MG63 (cell line): ENCODE measurements around the gene OGFOD2. TPM values are rescaled to one million over a fixed set of nuclear protein-coding genes. Genes with fewer than 3 reads are reported as not detected.
"Not testable (repeated sequence)": the region's sequence is repeated elsewhere in the genome, so short reads cannot be mapped to it uniquely, and the experiment has no call there.

Experiments
- DNase-seq: peaks from one replicate; pipeline ENCODE4 v3.0.0-alpha.2; 2020
- H3K27me3 ChIP-seq: fragments of 250-450 bp; sonication (Bioruptor Pico); 2 replicates; pipeline ENCODE4 v1.5.1; 2020; ENCODE audit warnings: mild to moderate bottlenecking, moderate library complexity
- H3K36me3 ChIP-seq: fragments of 250-450 bp; sonication (Bioruptor Pico); 2 replicates; pipeline ENCODE4 v1.5.1; 2020; ENCODE audit warnings: mild to moderate bottlenecking, moderate library complexity
- H3K4me3 ChIP-seq: fragments of 250-450 bp; sonication (Bioruptor Pico); 2 replicates; pipeline ENCODE4 v1.5.1; 2020; ENCODE audit warnings: mild to moderate bottlenecking, moderate library complexity
- H3K9me3 ChIP-seq: fragments of 250-450 bp; sonication (Bioruptor Pico); 2 replicates; pipeline ENCODE4 v1.5.1; 2020; ENCODE audit warnings: mild to moderate bottlenecking, moderate library complexity
- total RNA-seq: library from RNA; depleted of rRNA; stranded (reverse); fragments of >200 nt; shearing (Covaris generic); gene quantifications from 2 replicates; pipeline ENCODE4 v1.2.3, GENCODE V29; 2014; ENCODE audit warnings: low replicate concordance; rRNA removed

The OGFOD2 gene
- 15.9 and 24.2 TPM in 2 replicates for total RNA-seq

DNA sequence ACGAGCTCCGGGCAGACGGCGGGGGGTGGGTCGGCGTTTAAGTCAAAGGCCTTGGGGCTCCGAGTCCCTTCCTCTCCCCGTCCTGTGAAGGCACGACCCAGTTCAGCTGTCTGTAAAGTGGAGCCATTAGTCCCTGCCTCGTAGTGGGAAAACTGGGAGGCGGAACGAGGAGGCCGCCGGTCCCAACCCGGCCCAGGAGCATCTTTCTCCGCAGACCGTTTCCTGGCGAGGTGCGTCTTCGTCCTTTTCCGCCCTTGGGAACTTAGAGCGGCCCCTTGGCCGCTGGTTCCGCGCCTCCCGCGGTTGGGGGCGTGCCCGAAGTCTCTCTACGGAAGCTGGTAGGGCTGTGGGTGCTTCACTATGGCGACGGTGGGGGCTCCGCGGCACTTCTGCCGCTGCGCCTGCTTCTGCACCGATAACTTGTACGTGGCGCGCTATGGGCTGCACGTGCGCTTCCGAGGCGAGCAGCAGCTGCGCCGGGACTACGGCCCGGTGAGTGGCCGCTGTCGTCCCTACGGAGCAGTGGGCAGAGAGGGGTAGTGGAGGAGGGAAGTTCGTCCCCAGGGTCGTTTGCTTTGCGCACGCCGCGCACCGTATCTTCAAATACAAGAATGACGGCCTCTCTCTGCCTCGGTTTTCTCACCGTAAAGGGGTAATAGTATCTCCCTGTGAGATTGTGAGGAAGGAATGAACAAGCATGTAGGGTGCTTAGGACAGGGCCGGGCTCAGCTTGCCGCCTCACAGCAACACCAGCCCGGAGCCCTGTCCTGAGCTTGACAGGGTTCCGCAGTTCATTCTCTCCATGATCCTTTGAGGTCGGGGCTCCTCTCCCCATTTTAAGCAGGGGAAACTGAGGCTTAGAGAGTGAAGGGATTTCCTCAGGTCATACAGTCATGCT is at the start of gene OGFOD2:
TSS of gene OGFOD2 (plus strand) at position 353 of the 898 bp plus-strand sequence. CDS start at position 361, 8 bp downstream.
- peak within 1 kb of the TSS; percentile 89 for H3K4me3 ChIP-seq
- peak; percentile 92 for DNase-seq
- H3K9me3 ChIP-seq: no peaks in the 10 kb centered on the region
- peaks cover 9% of the 10 kb centered on the region; the same call in 1 of the 2 replicates for H3K36me3 ChIP-seq
- no peaks in the 10 kb centered on the region for H3K27me3 ChIP-seq

DNA sequence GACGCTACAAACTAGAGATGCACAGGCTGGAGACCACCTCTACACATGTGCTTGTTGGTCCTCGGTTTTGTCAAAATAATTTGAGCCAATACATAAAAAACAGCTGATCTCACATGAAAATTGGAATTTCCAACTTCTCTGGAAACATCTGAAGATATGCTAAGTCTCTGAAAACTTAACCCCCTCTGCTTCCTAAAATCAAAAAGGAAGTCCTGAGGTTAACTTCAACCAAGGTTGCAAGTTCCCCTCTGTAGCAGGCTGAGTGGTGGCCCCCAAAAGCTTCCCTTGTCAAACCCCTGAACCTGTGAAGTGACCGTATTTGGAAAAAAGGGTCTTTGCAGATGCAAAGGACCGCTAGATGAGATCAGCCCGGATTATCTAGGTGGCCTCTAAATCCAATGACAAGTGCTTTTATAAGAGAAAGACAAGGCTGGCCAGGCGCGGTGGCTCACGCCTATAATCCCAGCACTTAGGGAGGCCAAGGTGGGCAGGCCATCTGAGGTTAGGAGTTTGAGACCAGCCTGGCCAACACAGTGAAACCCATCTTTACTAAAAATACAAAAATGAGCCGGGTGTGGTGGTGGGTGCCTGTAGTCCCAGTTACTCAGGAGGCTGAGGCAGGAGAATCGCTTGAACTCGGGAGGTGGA is 47.2 kb upstream of the OGFOD2 start:
- H3K9me3 ChIP-seq: no peaks in the 10 kb centered on the region
- no peaks in the 10 kb centered on the region for H3K27me3 ChIP-seq
- H3K4me3 ChIP-seq: no peak overlapping the region
- no peaks in the 10 kb centered on the region for H3K36me3 ChIP-seq
- no peak for DNase-seq

DNA sequence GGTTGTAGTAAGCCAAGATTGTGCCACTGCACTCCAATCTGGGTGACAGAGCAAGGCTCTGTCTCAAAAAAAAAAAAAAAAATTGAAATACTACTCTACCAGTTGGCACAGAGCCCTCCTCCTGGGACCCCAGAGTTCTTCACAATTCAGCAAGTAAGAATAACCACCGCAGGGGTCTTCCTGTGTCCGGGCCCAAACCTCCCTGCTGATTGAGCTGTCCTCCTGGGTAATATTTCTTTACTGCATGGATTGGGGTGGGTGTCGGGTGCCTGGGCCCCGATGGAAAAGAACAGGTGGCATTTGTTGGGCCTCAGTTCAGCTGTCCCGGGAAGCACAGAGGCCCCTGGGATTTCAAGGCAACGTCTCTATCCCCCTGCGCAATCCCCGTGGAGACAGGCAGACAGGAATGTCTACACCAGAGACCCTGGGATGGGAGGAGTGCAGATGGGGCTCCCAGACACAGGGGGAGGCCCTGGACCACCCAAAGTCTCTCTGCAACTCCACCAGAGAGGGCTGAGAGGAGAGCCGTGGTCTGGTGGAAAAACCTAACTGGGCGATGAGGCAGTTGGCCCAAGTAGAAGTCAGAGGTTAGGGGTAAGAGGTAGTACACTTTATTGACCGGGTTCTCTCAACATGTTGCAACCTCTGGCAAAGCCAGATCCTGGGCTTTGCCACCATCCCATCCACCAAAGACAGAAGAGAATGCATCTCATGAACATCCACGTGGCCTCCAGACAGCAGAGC is 46.5 kb upstream of the OGFOD2 start:
- H3K9me3 ChIP-seq: no peaks in the 10 kb centered on the region
- H3K27me3 ChIP-seq: no peaks in the 10 kb centered on the region
- DNase-seq: no peak
- no peaks in the 10 kb centered on the region for H3K36me3 ChIP-seq
- no peak overlapping the region for H3K4me3 ChIP-seq

DNA sequence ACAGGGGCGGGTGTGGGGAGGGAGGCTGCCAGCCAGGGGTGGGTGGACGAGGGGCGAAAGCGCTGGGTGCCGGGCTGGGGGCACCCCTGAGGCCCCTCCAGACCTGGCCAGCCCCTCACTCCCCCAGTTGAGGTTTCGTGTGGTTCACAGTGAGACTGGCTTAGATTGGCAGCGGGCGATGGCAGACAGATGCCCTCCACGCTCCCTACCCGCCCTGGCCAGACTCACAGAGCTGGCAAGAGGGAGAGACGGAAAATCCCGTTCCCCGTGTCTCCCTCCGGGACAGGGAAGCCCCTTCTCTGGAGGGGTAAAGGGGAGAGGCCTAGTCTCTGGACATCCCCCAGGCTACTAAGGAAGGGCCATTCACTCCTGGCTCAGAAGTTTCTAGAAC is 45.9 kb upstream of the OGFOD2 start:
- H3K27me3 ChIP-seq: no peaks in the 10 kb centered on the region
- no peak overlapping the region for H3K4me3 ChIP-seq
- H3K36me3 ChIP-seq: no peaks in the 10 kb centered on the region
- DNase-seq: no peak
- no peaks in the 10 kb centered on the region for H3K9me3 ChIP-seq

DNA sequence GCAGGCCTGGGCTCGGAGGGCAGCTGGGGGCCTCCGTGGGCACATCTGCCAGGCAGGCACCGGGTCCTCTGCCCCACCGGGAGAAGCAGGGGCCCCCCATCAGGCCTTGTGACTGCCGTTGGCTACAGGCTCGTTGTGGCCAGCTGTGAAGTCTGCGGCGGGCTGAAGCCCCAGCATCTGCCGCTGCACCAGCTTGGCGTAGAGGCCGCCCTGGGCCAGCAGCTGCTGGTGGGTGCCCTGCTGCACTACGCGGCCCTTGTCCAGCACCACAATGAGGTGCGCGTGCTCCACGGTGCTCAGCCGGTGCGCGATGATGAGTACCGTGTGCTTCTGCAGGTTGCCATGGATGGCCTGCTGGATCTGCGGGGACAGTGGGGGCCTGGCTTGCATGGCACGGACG is 45.2 kb upstream of the OGFOD2 start:
- Histone ChIP-seq H3K4me3 (no peak overlapping the region), H3K9me3 (no peaks in the 10 kb centered on the region)
- DNase-seq: no peak

DNA sequence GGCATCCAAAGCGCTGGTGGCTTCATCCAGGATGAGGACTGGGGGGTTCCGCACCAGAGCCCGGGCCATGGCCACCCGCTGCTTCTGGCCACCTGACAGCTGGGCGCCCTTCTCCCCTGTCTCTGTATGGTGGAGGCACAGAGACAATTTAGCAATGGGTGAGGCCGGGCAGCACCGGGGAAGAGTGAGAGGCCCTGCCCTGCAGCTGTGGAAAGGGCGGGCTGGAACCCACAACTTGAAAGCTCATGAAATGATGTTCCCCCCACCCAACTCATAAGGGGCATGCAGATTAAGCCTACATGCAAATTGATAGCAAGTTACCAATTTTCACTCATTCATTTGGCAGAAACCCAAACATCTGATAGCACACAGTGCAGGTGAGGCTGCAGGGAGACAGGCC is 42.8 kb upstream of the OGFOD2 start:
- no peak for DNase-seq
- H3K4me3 ChIP-seq: no peak overlapping the region
- no peaks in the 10 kb centered on the region for H3K27me3 ChIP-seq
- no peaks in the 10 kb centered on the region for H3K9me3 ChIP-seq
- H3K36me3 ChIP-seq: no peaks in the 10 kb centered on the region

More for the DNA sequence above, 45.2 kb upstream of the OGFOD2 start:
- H3K27me3 ChIP-seq: no peaks in the 10 kb centered on the region
- no peaks in the 10 kb centered on the region for H3K36me3 ChIP-seq

DNA sequence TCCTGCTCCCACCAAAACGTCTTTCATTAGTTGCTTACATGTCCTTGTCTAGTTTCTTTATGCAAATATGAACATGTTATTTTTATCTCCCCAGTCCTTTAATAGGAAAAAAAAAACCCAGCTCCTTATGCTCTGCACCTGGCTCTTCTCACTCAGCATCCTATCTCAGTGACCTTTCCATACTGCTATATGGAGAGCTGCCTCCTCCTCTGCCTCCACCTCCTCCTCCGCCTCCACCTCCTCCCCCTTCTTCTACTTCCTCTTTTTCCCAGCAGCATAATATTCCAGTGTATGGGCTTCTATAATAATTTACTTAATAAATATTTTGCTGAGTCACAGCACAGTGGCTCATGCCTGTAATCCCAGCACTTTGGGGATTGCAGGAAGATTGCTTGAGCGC is 40.3 kb upstream of the OGFOD2 start:
- DNase-seq: no peak
- Histone ChIP-seq H3K9me3 (no peaks in the 10 kb centered on the region), H3K27me3 (no peaks in the 10 kb centered on the region), H3K4me3 (no peak overlapping the region), H3K36me3 (no peaks in the 10 kb centered on the region)

DNA sequence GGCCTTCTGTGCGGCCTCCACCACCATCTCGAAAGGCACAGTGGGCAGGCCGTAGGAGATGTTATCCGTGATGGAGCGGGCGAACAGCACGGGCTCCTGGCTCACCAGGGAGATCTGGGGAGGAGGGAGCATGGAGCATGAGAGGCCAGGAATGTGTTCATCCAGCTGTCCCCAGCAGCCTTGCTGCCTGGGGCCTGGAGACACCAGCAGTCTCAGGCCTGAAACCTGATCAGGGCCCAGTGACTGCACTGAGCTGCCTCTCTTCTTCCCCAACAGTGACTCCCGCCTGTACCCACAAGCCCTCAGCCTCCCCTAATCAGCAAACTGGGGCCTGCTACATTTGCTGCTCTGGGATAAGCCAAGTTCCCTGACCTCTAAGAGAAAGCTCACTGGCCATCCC is 39.7 kb upstream of the OGFOD2 start:
- Histone ChIP-seq H3K36me3 (no peaks in the 10 kb centered on the region), H3K9me3 (no peaks in the 10 kb centered on the region), H3K27me3 (no peaks in the 10 kb centered on the region), H3K4me3 (no peak overlapping the region)
- no peak for DNase-seq

DNA sequence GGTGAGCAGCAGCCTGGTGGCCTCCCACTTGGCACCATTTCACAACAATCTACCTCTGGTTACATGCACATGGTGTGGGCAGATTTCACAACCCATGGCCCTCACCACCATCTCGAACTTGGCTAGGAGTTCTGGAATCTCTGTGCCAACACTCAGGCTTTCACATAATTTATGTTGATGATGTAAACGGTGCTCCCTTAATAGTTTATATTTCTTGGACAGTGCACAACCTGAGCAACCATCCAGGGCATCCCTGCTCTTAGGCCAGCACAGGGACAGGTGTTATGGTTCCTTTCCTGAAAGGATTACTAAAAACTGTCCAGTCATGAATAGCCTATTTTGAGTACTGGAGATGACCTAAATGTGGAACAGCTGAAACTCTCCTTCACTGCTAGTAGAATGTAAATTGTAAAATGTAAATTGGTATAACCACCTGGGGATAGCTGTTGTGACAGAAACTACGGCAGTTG is 37.4 kb upstream of the OGFOD2 start:
- H3K9me3 ChIP-seq: no peaks in the 10 kb centered on the region
- no peaks in the 10 kb centered on the region for H3K36me3 ChIP-seq
- H3K4me3 ChIP-seq: no peak overlapping the region
- peak; percentile 51 for DNase-seq
- no peaks in the 10 kb centered on the region for H3K27me3 ChIP-seq

DNA sequence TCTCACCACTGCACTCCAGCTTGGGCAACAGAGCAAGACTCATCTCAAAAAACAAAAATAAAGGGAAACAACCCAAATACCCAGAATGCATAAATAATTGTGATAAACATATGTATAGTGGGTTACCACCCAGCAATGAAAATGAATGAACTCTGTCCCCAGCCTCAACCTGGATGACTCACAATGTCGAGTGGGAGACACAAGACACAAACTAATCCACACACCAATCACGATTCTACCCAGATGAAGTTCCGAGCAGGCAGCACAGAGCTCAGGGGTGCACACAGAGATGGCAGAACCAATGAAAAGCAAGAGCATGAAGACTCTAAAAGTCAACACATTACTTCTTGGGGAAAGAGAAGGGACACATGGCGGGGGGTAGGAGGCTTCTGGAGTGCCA is 35.9 kb upstream of the OGFOD2 start:
- Histone ChIP-seq H3K4me3 (no peak overlapping the region), H3K36me3 (no peaks in the 10 kb centered on the region), H3K27me3 (no peaks in the 10 kb centered on the region), H3K9me3 (no peaks in the 10 kb centered on the region)
- no peak for DNase-seq

DNA sequence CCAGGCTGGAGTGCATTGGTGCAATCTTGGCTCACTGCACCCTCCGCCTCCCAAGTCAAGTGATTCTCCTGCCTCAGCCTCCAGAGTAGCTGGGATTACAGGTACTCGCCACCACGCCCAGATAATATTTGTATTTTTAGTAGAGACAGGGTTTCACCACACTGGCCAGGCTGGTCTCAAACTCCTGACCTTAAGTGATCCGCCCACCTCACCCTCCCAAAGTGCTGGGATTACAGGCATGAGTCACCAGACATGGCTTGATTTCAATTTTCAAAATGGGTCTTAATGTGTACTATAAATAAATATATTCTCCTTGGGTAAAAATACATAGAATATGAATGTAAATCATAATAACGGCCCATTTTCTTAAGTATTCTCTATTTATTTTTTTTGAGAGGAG is 33.7 kb upstream of the OGFOD2 start:
- H3K36me3 ChIP-seq, H3K9me3 ChIP-seq, H3K27me3 ChIP-seq, H3K4me3 ChIP-seq: not testable (repeated sequence)
- peak; percentile 57 for DNase-seq

DNA sequence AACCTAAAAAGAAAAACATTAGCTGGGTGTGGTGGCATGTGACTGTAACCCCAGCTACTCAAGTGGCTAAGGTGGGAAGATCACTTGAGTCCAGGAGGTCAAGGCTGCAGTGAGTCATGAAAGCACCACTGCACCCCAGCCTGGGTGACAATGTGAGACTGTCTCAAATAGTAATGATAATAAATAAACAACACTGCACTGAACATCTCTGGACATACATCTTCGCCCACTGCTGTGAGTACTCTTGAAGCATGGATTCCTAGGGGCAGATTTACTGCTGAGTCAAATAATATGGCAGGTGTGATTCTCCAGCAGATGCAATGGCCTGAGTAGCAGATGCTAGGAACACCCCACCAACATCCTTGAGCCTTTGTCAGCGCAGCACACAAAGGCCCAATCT is 32.4 kb upstream of the OGFOD2 start:
- Histone ChIP-seq H3K9me3 (no peaks in the 10 kb centered on the region), H3K4me3 (no peak overlapping the region), H3K27me3 (no peaks in the 10 kb centered on the region), H3K36me3 (no peaks in the 10 kb centered on the region)
- DNase-seq: no peak

DNA sequence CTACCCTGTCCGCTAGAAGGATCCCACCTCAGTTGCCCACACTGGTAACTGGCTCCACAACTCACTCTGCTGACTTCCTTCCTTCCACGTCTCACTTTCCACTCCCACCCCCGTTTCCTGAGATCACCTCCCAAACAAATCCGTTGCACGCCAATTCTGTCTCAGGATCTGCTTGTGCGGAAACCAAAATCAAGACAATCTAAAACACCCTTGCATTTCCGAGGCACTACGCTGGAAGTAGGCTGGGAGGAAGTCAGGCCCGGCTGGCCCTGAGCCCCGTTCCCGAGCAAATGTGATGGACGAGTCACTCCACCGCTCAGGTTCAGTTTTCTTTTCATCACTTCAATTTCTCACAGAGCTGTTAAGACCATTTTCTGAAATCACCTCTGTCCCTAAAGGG is 31.8 kb upstream of the OGFOD2 start:
- Histone ChIP-seq H3K36me3 (no peaks in the 10 kb centered on the region), H3K9me3 (no peaks in the 10 kb centered on the region), H3K27me3 (no peaks in the 10 kb centered on the region), H3K4me3 (no peak overlapping the region)
- no peak for DNase-seq

DNA sequence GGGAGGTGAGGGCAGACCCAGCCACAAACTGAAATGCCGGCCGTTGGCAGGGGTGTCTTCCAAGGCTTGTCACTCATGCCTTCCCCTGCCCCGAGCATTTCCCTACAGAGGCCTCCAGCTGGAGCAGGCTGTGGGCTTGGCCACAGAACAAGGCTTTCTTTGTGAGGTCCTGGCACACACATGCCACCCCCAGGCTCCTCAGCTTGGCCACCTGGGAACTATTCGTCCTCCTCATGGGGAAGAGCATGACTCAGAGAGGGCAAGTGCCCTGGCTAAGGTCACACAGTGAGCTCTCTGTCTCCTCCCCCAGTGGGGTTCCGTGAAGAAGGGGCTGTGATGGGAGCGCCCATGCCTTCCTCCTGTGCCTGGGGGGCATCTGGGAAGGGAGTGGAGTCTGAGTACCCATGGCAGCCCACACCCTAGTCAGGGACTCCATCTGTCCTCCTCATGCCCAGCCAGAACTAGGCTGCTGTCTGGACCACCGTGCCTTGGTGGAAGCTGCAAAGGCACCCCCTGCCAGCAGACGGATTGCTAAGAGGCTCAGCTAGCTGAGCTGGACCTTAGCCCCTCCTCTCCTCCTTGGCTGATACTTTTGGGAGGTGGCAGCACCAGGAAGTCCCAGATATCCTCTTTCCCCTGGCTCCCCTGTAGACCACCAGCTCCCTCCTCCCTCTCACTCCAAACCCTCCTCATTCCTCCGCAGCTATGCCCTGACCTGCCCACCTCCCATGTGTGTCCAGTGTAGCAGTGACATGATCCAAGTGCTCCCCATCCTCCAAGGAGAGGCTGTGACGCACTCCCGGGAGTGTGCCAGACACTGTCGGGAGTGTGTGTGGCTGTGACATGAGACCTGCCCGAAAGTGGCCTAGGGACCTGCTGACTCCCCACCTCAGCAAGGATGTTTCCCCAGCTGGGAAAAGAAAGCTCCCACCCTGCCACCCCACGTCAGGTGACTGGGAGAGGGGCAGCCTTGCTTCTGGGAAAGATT is 30.1 kb upstream of the OGFOD2 start:
- Histone ChIP-seq H3K36me3 (no peaks in the 10 kb centered on the region), H3K9me3 (no peaks in the 10 kb centered on the region), H3K27me3 (no peaks in the 10 kb centered on the region), H3K4me3 (no peak overlapping the region)
- DNase-seq: peak; percentile 94

DNA sequence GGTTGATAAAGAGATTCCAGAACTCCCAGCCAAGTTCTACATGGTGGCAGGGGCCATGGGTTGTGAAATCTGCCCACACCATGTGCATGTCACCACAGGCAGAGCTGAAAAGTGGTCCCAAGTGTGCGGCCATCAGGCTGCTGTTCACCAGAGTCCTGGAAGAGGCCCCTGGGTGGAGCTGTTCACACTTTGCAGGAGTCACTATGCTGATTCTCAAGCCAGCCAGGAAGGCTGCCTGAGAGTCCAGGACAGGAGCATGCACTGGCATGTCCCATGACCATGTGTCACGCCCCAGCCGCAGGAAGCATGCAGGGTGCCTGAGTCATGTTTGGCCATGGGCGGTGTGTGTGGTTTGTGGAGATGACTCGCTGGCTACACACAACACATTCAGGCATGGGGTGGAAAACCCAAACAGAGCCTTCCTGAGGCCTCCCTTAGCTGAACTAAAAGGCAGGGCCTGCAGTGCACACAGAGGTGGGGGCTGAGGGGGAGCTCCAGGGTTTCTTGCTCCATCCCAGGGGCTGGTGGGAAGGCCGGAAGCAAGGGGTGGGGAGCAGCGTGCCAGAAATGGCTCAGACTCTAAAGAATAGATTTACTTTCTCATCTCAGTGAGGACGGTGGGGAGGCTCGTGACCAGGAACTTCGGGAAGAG is 28.2 kb upstream of the OGFOD2 start:
- Histone ChIP-seq H3K36me3 (no peaks in the 10 kb centered on the region), H3K9me3 (no peaks in the 10 kb centered on the region), H3K4me3 (no peak overlapping the region), H3K27me3 (no peaks in the 10 kb centered on the region)
- DNase-seq: peak; percentile 99
